GM18867 (cell line): ENCODE data around the gene PLD3.
"Not testable (repeated sequence)": the region's sequence is repeated elsewhere in the genome, so short reads cannot be mapped to it uniquely, and the experiment has no call there.

Experiments used
- ATAC-seq: cut with Tn5 transposase; IDR thresholded peaks from one replicate; pipeline ENCODE4 v1.9.1; 2021; ENCODE audit warnings: mild to moderate bottlenecking, moderate library complexity; ENCODE audit not compliant: unreplicated experiment

Gene PLD3

DNA sequence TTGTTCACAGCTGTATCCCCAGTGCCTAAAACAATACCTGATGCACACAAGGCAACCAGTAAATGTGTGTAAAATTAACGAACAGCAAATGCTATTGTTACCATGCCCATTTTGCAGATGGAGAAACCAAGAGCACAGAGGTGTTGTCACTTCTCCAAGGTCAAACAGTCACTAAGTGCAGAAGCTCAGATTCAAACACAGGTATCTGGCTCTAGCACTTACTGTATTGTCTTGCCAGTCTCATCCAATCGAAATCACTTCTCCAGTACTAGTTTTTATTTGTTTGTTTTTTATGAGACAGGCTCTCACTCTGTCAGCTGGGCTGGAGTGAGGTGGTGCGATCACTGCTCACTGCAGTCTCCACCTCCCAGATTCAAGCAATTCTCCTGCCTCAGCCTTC lies 13.7 kb downstream of the PLD3 start:
- ATAC-seq, result no peak

DNA sequence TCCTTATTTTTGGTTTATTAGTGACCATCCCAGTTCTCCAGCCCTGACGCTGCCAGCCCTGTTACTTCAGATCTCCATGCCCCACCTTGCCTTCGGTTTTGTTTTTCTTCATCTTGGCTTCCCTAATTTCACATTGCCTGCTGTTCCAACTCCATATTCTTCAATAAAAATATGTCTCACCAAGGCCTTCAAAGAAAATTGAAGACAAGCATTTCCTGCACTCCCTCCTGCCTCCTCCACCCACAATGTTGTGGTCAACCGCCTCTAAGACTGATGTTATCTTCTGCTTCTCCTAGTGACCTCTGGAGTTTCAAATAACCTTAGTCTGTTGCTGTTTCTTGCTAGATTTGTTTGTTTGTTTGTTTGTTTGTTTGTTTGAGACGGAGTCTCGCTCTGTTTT lies 14.6 kb downstream of the PLD3 start:
- ATAC-seq, result no peak

DNA sequence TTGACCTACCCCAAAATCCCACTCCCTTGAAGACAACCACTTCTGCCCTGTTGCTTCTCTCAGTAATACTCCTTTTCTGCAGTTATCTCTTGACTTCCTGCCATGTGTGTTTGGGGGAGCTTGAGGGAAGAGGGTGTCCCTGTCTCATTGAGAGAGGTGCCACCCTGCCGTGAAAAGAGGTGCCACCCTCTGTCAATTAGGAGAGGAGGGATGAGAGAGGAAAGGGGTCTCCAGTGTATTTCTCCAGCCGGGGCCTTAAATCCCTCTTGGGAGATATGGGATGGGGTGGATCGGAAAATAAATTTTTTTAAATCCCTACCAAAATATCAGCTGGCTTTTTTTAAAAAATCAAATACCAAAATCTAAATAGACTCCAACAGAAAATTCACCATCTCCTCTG lies 16.5 kb downstream of the PLD3 start:
- no peak for ATAC-seq

DNA sequence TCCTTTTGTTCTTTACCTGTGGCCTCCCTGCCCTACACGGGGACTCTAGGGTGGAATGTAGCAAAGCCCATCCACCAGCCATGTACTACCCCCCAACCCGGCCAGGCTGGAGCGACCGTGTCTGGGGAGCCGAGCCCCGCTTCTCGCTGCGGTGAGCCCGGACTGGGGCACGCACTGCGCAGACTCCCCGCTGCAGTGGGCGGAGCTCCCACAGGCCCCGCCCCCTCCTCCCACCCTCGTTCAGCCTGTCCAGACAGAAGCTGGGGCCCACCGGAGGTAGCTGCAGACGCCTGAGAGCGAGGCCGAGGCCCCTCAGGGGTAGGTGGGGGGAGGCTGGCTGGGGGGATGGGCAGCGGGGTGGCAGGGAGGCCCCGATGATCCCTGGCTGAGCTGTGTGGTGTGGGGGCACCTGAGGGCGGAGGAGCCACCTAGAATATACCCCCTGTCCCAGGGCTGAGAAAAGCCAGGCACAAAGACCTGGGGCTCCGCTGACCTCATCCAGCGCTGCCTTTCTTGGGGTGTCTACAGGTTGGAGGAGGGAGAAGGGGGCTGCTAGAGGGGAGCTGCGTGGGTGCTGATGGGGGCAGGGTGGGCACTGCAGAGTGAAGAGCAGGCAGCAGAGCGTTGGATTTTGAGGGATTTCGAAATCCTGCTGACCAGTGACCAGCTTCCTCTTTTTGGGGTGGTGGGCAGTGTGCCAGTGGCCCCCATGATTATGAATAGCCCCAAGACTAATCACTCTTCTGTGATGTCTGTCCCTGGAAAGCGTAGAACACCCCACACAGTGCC lies 17.3 kb downstream of the PLD3 start:
- ATAC-seq, result no peak

DNA sequence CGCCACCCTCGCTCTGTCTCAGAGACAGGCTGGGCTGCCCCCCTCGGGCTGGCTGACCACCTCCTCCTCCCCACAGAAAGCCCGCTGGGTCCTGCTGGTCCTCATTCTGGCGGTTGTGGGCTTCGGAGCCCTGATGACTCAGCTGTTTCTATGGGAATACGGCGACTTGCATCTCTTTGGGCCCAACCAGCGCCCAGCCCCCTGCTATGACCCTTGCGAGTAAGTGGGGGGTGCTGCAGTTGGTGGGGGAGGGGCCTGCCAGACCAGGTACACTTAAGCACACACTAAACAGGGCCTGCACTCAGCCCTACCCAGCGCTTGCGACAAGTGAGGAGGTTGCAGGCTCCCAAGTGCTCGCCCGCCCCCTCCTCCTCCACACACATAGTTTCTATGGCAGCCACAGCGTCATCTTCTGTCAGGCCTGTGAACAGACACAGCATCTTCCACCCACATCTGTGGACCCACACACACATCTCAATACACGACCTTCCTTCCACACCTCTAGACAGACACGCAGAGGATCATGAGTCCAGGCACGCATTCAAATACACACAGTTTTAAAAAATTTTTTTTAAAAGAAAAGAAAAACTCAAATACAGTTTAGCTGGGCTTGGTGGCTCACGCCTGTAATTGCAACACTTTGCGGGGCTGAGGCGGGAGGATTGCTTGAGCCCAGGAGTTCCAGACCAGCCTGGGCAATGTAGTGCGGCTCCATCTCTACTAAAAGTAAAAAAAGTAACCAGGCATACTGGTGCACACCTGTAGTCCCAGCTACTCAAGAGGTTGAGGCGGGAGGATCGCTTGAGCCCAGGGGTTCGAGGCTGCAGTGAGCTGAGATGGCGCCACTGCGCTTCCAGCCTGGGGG lies 18.4 kb downstream of the PLD3 start:
- ATAC-seq, result no peak

DNA sequence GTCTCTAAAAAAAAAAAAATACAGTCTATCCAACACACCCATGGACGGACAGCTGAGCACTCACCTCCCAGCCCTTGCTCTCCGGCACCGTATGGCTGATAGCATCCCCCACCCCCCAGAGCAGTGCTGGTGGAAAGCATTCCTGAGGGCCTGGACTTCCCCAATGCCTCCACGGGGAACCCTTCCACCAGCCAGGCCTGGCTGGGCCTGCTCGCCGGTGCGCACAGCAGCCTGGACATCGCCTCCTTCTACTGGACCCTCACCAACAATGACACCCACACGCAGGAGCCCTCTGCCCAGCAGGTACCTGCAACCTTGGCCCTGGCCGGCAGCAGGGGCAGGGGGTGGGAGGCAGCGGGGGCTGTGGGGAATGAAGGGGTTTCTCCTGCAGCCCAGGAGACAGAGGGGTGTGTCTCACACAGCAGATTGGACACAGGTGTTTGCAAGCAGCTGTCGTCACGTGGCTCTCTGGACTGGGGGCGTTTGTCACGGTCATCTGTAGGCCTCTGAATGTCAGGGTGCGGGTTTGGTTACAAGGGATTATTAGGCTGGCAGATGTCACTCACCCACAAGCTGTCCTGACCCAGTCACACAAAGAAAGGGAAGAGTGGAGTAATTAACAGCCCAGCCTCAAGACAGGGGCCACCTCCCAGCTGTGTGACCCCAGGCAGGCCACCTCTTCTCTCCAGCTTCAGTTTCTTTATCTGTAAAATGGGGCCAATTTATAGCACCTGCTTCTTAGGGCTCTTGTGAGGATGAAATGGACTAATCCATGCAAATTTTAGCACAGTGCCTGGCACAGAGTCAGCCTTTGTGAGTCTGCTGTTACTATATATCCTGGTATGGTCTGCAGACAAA lies 19.3 kb downstream of the PLD3 start:
- ATAC-seq, result no peak

DNA sequence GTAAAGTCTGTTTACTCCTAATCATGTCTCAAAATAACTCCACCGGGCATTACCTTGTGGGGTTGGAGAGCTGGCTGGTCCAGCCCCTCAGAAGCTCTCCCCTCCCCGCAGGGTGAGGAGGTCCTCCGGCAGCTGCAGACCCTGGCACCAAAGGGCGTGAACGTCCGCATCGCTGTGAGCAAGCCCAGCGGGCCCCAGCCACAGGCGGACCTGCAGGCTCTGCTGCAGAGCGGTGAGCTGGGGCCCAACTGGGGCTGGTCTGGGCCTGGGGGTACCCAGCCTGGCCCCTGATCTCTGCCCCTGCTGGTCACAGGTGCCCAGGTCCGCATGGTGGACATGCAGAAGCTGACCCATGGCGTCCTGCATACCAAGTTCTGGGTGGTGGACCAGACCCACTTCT lies 21.3 kb downstream of the PLD3 start:
- ATAC-seq, result no peak

DNA sequence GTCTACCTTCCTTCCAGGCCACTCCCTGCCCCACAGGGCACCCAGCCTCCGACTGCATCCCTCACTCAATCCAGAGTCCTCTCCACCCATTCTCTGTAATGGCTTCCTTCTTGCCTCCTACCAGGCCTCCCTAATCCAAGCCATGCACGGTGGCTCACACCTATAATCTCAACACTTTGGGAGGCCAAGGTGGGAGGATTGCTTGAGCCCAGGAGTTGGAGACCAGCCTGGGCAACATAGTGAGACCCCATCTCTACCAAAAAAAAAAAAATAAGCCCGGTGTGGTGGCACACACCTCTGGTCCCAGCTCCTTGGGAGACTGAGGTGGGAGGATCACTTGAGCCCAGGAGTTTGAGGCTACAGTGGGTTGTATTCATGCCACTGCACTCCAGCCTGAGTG lies 21.8 kb downstream of the PLD3 start:
- ATAC-seq, result not testable (repeated sequence)

DNA sequence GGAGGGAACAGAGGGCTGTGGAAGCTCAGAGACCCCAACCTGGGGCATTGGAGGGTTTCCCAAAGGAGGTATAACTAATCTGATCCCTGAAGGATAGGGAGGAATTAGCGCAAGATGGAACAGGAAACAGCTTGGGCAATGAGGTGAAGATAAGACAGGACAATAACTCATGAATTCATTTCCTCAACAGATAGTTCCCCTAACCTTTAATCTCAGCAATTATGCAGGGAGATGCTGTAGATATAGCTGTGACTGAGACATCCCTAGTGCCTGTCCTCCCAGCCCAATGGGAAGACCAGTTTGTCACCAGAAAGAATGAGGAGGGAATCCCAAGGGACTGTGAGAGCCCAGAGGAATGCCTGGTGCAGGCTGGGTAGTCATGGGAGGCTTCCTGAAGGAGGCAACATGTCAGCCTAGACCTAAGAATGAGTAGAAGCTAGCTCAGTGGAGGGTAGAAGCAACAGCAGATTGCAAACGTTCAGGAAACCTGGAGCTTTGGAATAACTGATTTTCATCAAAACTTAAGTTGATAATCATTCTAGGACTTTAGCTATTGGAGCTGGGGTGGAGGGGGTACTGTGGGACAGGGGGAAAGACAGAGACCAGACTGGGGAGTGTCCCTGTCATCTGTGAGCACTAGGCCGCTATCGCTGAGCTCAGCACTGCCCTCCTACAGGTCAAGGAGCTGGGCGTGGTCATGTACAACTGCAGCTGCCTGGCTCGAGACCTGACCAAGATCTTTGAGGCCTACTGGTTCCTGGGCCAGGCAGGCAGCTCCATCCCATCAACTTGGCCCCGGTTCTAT lies 22.7 kb downstream of the PLD3 start:
- no peak for ATAC-seq

DNA sequence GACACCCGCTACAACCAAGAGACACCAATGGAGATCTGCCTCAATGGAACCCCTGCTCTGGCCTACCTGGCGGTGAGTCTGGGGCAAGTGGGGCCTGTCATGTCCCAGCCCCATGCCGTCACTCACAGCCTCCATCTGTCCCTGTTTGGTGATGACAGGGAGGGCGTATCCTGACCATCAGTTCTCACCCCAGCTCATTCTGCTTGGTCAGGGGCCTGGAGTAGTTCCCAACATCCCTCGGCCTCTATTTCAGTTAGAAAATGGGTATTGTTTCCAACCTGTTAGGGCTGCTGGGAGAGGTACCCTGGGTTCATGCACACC lies 23.3 kb downstream of the PLD3 start:
- no peak for ATAC-seq

DNA sequence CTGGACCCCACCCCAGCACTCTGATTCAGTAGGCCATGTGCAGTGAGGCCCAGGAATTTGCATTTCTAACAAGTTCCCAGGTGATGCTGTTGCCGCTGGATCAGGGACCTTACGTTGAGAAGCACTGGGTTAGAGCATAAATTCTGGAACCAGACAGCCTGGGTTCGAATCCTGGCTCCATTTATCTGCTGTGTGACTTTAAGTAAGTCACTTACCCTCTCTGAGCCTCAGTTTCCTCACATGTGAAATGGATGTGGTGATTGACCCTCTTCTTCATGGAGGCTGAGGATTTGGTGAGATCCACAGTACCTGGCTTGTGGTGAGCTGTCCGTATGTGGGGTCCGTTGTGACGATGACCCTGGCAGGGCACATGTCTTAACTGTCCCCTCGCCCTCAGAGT lies 25.6 kb downstream of the PLD3 start:
- no peak for ATAC-seq

DNA sequence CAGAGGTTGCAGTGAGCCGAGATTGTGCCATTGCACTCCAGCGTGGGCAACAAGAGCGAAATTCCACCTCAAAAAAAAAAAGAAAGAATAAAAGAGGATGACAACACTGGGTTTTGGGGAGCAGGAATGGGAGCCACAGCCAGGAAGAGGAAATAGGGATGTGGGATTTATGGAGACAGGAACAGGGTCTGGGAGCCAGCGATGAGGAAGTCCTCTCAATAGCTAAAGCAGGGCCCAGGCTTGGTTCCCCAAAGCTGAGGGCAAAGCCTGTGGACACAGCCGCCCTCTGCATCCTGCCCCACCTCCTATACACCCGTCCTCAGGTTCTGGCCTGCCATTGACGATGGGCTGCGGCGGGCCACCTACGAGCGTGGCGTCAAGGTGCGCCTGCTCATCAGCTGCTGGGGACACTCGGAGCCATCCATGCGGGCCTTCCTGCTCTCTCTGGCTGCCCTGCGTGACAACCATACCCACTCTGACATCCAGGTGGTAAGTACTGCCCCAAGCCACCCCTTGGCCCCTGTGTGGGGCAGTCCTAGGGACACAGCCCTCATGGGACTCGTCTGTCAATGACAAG lies 27.9 kb downstream of the PLD3 start:
- no peak for ATAC-seq

DNA sequence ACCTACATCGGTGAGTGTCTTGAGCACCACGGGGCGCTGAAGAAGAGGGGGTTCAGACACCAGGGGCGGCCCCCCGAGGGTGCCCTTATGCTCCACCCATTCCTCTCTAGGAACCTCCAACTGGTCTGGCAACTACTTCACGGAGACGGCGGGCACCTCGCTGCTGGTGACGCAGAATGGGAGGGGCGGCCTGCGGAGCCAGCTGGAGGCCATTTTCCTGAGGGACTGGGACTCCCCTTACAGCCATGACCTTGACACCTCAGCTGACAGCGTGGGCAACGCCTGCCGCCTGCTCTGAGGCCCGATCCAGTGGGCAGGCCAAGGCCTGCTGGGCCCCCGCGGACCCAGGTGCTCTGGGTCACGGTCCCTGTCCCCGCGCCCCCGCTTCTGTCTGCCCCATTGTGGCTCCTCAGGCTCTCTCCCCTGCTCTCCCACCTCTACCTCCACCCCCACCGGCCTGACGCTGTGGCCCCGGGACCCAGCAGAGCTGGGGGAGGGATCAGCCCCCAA lies 29.4 kb downstream of the PLD3 start:
- ATAC-seq, result no peak

DNA sequence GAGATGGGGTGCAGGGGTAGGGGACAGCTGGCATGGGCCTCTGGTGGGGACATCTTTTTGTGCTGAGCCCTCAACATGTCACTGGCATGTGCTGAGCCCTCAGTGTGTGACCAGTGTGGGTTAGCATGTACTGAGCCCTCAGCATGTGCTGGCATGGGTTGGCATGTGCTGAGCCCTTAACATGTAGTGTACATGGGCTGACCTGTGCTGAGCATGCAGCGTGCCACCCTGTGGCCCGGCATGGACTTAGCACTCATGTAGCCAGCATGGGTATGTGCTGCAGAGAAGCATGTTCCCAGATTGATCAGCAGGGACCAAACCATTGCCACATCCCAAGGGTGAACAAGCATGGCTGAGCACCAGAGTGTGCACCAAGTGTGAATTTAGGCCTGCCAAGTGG lies 30.0 kb downstream of the PLD3 start:
- no peak for ATAC-seq

DNA sequence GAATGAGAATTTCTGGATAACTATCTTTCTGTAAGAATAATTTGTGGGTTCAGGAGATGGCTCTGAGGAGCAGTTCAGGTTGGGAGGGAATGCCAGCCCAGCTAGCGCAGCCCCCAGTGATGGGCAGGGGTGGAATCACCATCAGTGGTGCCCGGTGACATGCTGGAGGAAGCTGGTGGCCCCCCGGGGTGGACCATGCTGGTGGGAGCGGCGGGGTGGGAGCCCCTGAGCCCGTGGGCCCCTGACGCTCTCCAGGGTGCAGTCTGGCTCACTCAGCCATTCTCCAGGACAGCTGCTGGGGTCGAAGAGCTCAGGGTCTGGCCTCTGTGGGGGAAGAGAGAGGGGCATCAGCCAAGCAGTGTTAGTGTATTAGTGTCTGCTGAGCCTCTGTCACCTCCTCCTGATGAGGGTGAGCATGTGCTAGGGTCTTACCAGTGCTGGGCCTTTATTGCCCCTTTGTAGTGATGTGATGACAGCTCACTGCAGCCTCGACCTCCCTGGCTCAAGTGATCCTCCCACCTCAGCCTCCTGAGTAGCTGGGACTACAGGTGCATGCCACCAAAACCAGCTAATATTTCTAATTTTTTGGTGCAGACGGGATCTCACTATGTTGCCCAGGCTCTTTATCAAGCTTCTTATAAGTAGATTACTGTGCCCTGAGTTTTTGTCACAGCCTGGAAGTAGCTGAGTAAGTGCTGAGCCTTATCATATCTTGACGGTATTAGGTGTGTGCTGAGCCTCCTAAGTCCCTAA lies 31.1 kb downstream of the PLD3 start:
- no peak for ATAC-seq

DNA sequence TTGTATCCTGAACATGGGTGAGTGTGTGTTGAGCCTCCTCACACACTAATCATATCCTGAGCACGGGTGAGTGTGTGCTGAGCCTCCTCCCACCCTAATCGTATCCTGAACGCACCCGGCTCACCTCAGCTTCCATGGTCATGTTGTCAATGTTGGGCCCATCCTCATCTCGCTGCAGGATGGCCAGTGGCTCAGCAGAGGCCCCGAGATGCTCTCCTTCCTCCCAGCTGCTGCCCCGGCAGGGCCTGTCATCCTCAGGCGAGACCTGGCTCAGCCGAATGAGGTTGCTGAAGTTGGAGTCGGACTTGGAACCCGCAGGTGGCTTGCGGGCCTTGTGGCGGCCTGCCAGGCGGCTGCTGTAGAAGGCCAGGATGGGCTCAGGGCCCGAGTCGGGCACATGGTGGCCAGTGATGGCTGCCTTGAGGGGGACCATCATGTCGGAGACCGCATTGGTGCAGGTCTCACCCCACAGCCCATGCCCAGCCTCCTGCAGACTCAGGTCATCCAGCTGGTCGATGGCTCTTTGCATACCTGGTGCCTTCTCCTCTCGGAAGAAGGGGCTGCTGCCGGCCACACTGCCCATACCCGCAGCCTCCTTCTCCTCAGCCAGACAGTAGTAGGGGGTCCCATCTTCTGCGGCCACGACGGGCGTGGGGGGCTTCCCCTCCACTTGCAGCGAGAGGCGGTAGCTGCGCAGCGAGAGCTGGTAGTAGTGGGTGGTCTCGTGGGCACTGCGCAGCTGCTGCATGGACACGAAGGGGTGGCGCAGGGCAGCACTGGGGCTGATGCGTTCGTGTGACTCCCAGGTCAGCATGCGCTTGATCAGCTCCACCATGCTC lies 31.9 kb downstream of the PLD3 start:
- no peak for ATAC-seq

DNA sequence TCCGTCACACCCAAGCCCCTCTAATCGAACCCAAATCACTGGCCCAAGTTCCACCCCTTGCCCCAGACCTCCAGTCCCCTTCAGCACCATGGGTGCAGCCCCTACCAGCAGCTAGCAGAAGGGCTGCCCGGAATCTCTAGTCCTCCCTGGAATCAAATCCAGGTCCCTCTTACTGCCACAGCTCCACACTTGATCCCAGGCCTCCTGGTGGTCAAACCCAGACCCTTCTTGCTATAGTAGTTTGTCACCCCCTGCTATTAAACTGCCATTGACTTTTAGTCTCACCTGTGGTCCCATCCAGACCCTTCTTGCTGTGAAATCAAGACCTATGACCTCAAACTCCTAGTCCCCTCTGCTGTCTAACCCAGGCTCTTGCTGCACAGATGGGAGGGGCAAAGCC lies 32.8 kb downstream of the PLD3 start:
- ATAC-seq, result no peak

DNA sequence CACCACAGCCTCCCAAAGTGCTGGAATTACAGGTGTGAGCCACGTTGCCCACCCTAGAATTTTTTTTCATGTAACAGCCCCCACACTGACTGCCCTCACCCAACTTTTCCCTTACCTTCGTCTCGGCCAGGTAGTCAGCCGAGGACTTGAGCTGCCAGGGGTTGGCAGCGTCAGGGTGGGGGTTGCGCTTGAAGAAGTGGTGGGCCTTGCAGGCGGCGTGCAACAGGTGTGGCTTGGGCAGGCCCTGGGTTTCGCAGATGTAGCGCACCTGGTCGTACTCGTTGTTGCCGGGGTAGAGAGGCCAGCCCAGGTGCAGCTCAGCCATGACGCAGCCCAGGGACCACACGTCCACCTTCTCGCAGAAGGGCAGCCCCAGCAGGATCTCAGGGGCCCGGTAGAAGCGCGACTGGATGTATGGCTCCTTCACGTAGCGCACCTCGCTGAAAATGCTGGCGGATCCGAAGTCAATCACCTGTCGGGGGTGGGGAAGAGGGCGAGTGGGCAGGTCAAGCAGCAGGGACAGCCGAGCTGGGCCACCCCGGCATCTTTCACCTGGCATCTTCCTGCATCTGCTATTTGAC lies 35.3 kb downstream of the PLD3 start:
- ATAC-seq, result no peak
